DOHH2 (cell line): ENCODE data around the gene PIK3AP1.
A peak's percentile ranks its signal among the peaks of the same experiment; 100 is the strongest.

Experiments
- H3F3A ChIP-seq: fragments of 200-600 bp; sonication (generic), shearing (Covaris generic); 2 replicates; pipeline ENCODE4 v1.6.0; 2016; ENCODE audit warnings: antibody characterized with exemption, mild to moderate bottlenecking; ENCODE audit not compliant: control insufficient read depth, insufficient read depth
- H3K27ac ChIP-seq: fragments of 200-600 bp; sonication (generic); 2 replicates; pipeline ENCODE4 v1.5.1; 2014; ENCODE audit warnings: low read depth, mild to moderate bottlenecking, low read length, moderate library complexity
- H3K27me3 ChIP-seq: fragments of 200-600 bp; sonication (generic); 2 replicates; pipeline ENCODE4 v1.6.1; 2014; ENCODE audit warnings: mild to moderate bottlenecking, low read length, mixed read lengths; ENCODE audit not compliant: control insufficient read depth
- H3K36me3 ChIP-seq: fragments of 200-600 bp; sonication (generic); 2 replicates; pipeline ENCODE4 v1.6.1; 2014; ENCODE audit warnings: mild to moderate bottlenecking, low read length, moderate library complexity, mixed read lengths; ENCODE audit not compliant: control insufficient read depth
- H3K4me1 ChIP-seq: fragments of 200-600 bp; sonication (generic); 2 replicates; pipeline ENCODE4 v1.6.1; 2014; ENCODE audit warnings: mild to moderate bottlenecking, low read length, mixed read lengths; ENCODE audit not compliant: control insufficient read depth
- H3K4me2 ChIP-seq: fragments of 200-600 bp; sonication (generic); 2 replicates; pipeline ENCODE4 v1.6.0; 2014; ENCODE audit warnings: mild to moderate bottlenecking, low read length, moderate library complexity
- H3K4me3 ChIP-seq: fragments of 200-600 bp; sonication (generic); 2 replicates; pipeline ENCODE4 v1.5.1; 2014; ENCODE audit warnings: mild to moderate bottlenecking, low read length, mixed read lengths
- H3K79me2 ChIP-seq: fragments of 200-600 bp; sonication (generic); 2 replicates; pipeline ENCODE4 v1.6.1; 2014; ENCODE audit warnings: mild to moderate bottlenecking, low read length, mixed read lengths; ENCODE audit not compliant: control insufficient read depth
- H3K9me2 ChIP-seq: fragments of 200-600 bp; sonication (generic); replicated peaks from 2 replicates; pipeline ENCODE4 v1.6.1; 2014; ENCODE audit warnings: mild to moderate bottlenecking, low read length, mixed read lengths; ENCODE audit not compliant: control insufficient read depth
- H3K9me3 ChIP-seq: fragments of 200-600 bp; sonication (generic); 2 replicates; pipeline ENCODE4 v1.6.1; 2014; ENCODE audit warnings: antibody characterized with exemption, low read length, mixed read lengths; ENCODE audit not compliant: control insufficient read depth, insufficient read depth
- H4K20me1 ChIP-seq: fragments of 200-600 bp; sonication (generic); 2 replicates; pipeline ENCODE4 v1.6.0; 2014; ENCODE audit warnings: low read depth, mild to moderate bottlenecking, antibody characterized with exemption, low read length, moderate library complexity; ENCODE audit not compliant: control insufficient read depth, insufficient read depth
- EZH2phosphoT487 ChIP-seq: fragments of 200-600 bp; sonication (generic); IDR thresholded peaks from 2 replicates; pipeline ENCODE4 v1.6.1; 2017; ENCODE audit warnings: borderline replicate concordance, mild to moderate bottlenecking, antibody characterized with exemption, low read length, moderate library complexity, mixed read lengths
- TF ChIP-seq, protein P1 (sequence below): fragments of 200-600 bp; sonication (generic); IDR thresholded peaks from one replicate; pipeline ENCODE4 v1.5.1; 2014; ENCODE audit warnings: antibody characterized with exemption, mild to moderate bottlenecking, low read depth, low read length; ENCODE audit not compliant: poor library complexity, severe bottlenecking

The PIK3AP1 gene

DNA sequence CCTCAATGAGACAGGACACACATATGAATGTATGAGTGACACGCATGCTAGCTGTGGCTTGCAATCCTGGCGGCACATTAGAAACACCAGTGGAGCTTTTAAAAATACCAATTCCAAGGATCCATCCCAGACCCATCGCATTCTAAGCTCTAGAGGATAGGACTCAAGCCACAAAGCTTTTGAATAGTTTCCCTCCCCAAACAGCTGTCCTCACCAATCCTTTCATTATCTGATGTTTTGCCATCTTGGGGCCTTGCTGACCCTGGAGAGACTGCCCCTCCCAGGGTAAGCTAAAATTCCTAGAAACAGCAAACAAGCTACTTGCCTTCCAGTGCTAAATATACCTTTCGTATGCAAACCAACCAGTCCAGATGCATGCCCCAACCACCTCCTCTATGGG lies 124.6 kb downstream of the PIK3AP1 start:
- no peaks in the 10 kb centered on the region for H3K9me2 ChIP-seq
- H3K79me2 ChIP-seq = no peaks in the 10 kb centered on the region
- no peak overlapping the region for H3K4me2 ChIP-seq
- no peak overlapping the region for H3K4me3 ChIP-seq
- H3K27me3 ChIP-seq = no peaks in the 10 kb centered on the region
- no peak overlapping the region for H3K27ac ChIP-seq
- TF ChIP-seq, protein P1, sequence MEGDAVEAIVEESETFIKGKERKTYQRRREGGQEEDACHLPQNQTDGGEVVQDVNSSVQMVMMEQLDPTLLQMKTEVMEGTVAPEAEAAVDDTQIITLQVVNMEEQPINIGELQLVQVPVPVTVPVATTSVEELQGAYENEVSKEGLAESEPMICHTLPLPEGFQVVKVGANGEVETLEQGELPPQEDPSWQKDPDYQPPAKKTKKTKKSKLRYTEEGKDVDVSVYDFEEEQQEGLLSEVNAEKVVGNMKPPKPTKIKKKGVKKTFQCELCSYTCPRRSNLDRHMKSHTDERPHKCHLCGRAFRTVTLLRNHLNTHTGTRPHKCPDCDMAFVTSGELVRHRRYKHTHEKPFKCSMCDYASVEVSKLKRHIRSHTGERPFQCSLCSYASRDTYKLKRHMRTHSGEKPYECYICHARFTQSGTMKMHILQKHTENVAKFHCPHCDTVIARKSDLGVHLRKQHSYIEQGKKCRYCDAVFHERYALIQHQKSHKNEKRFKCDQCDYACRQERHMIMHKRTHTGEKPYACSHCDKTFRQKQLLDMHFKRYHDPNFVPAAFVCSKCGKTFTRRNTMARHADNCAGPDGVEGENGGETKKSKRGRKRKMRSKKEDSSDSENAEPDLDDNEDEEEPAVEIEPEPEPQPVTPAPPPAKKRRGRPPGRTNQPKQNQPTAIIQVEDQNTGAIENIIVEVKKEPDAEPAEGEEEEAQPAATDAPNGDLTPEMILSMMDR = no peak
- TF ChIP-seq EZH2phosphoT487 = no peak
- no peaks in the 10 kb centered on the region for H3K4me1 ChIP-seq
- H3K36me3 ChIP-seq = peaks cover 76% of the 10 kb centered on the region
- H3F3A ChIP-seq = peaks cover 40% of the 10 kb centered on the region
- no peaks in the 10 kb centered on the region for H4K20me1 ChIP-seq
- no peaks in the 10 kb centered on the region for H3K9me3 ChIP-seq

DNA sequence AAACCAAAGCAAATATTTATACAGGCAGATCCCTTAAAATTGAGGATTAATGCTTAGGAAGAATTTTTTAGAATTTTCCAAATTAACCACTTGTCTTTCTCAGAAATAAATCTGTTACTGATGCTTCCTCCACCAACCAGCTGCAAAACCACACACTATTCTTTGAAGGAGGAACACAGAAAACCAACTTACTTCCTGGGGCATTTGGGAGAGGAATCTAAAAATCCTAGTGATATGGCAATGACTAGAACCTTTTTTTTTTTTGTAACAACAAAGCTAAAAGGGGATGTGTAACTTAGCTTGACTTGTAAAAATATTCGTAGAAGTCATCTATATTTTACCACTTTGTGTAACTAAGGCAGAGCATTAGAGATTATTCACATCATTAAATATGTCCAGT lies 128.4 kb downstream of the PIK3AP1 start:
- Histone ChIP-seq H3K4me3 (no peak overlapping the region), H3K27me3 (no peaks in the 10 kb centered on the region), H3K4me1 (peaks cover 23% of the 10 kb centered on the region), H3K9me2 (no peaks in the 10 kb centered on the region), H3K36me3 (peaks cover 41% of the 10 kb centered on the region), H3K27ac (no peak overlapping the region), H3K79me2 (peaks cover 3% of the 10 kb centered on the region; the same call in 1 of the 2 replicates), H4K20me1 (no peaks in the 10 kb centered on the region), H3K9me3 (no peaks in the 10 kb centered on the region), H3F3A (peaks cover 64% of the 10 kb centered on the region), H3K4me2 (no peak overlapping the region)
- TF ChIP-seq, protein P1 = no peak
- no peak for TF ChIP-seq EZH2phosphoT487

DNA sequence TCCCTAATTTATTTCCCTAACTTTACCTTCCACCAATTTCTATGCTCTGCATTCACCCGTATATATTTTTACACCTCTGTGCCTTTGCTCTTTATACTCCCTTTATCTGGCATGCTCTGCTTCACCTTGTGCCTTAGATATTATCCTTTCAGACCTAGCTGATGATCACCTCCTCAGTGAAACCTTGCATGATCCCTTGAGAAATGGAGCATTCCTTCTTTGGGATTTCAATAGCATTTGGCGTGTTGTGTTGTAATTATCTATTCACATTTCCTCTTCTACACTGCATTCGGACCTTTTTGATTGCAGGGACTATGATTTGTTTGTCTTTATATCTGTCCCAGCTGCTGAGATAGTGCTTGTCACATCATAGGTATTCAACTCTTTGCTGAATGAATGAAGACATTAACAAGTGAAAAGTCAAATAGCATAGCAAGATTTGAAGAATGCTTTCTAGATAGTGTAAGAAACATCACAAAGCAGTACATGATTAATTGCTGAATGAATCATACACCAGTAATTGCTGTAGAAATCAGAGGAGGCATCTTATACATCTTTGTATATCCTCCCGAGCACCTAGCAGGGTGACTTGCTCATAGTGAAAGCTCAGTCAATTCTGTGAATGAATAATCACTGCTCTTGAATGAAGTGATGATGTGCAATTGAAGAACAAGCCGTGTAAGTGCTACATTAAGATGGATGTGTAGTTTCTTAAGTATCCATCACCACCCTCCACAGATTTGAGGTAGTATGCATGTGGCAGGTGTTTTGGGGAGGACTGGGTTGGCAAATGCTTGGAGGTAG lies 131.5 kb downstream of the PIK3AP1 start:
- Histone ChIP-seq H3K9me3 (no peaks in the 10 kb centered on the region), H4K20me1 (peaks cover 6% of the 10 kb centered on the region; the same call in 1 of the 2 replicates), H3K36me3 (peaks cover 24% of the 10 kb centered on the region), H3K9me2 (no peaks in the 10 kb centered on the region), H3F3A (peaks cover 47% of the 10 kb centered on the region), H3K4me2 (peak overlapping the region; percentile 85), H3K4me3 (peak overlapping the region; percentile 14; the same call in 1 of the 2 replicates), H3K27me3 (no peaks in the 10 kb centered on the region), H3K79me2 (peaks cover 33% of the 10 kb centered on the region), H3K27ac (no peak overlapping the region), H3K4me1 (peaks cover 41% of the 10 kb centered on the region)
- TF ChIP-seq EZH2phosphoT487 = no peak
- TF ChIP-seq, protein P1 = no peak
